BJ (cell line): ENCODE measurements around the gene ACTL7A. TPM values are rescaled to one million over a fixed set of nuclear protein-coding genes. Genes with fewer than 3 reads are reported as not detected.
A peak's percentile ranks its signal among the peaks of the same experiment; 100 is the strongest.

ENCODE experiments used
- CTCF ChIA-PET: fragments of 350-600 bp; formaldehyde crosslinking; extraction: SDS; loops from one replicate; lab custom pipeline; 2021; ENCODE audit warnings: antibody characterized with exemption, inconsistent platforms; lab: Yijun Ruan, JAX
- POLR2A ChIA-PET: fragments of 300-600 bp; sonication (Branson Sonifier 250); formaldehyde crosslinking; extraction: SDS; loops from one replicate; lab custom pipeline; 2021; ENCODE audit warnings: antibody characterized with exemption; lab: Charles Lee
- DNase-seq: peaks from one replicate; pipeline ENCODE4 v3.0.0-alpha.2; 2011; ENCODE audit warnings: low read depth
- H3K27me3 ChIP-seq: 2 replicates; pipeline ENCODE4 v1.6.0; 2011; ENCODE audit warnings: low read length; ENCODE audit not compliant: control insufficient read depth, insufficient read depth
- H3K36me3 ChIP-seq: 2 replicates; pipeline ENCODE4 v1.5.1; 2011; ENCODE audit warnings: low read length; ENCODE audit not compliant: control insufficient read depth, insufficient read depth
- H3K4me3 ChIP-seq: 2 replicates; pipeline ENCODE4 v1.5.1; 2011; ENCODE audit warnings: low read depth, mild to moderate bottlenecking, control low read depth, low read length
- polyA plus RNA-seq: library from polyadenylated mRNA; depleted of rRNA; stranded (reverse); fragments of >200 nt; gene quantifications from 2 replicates; pipeline ENCODE4 v1.2.3, GENCODE V29; 2011
- TF ChIP-seq, protein P1 (sequence below): IDR thresholded peaks from 2 replicates; pipeline ENCODE4 v1.5.1; 2011; ENCODE audit warnings: low read depth, mild to moderate bottlenecking, control low read depth, inconsistent platforms, low read length, moderate library complexity; ENCODE audit not compliant: insufficient read depth

ACTL7A gene
- polyA plus RNA-seq, 1 experiment = not detected

DNA sequence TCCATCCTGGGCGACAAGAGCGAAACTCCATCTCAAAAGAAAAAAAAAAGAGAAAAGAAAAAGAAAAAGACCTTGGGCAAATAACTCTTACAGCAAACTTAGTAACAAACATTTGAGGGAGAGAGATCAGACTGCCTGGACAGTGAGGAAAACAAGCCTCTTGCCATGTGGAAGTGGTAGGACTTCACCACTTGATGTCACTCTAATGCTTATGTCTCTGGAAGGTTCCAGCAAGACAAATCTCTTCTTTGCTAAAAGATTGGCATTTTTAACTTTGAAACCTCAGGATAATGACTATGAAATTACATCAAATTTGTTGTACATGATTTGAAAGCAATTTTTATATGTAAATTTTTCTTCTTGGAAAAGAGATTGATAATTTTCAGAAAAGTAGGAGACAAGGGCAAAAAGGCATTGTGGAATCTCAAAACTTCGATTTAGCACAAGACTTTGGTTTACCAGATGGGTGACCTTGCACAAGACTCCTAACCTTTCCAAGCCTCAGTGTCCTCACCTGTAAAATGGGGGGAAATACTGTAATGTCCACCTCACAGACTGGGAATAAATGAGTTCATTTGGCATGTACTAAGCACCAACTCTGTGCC is 11.7 kb upstream of the ACTL7A start:
- Histone ChIP-seq H3K27me3 (0 out of 2 replicates have a peak, but pooled peaks cover 1% of the 10 kb centered on the region), H3K4me3 (no peak overlapping the region), H3K36me3 (no peaks in the 10 kb centered on the region)
- ChIA-PET POLR2A (no interaction called here), CTCF (interaction anchor here (0.7 kb wide), 1 partner anchor 498 kb away, joined by 4 read pairs; no protein-coding TSS in a partner anchor)
- DNase-seq = no peak
- TF ChIP-seq, protein P1, sequence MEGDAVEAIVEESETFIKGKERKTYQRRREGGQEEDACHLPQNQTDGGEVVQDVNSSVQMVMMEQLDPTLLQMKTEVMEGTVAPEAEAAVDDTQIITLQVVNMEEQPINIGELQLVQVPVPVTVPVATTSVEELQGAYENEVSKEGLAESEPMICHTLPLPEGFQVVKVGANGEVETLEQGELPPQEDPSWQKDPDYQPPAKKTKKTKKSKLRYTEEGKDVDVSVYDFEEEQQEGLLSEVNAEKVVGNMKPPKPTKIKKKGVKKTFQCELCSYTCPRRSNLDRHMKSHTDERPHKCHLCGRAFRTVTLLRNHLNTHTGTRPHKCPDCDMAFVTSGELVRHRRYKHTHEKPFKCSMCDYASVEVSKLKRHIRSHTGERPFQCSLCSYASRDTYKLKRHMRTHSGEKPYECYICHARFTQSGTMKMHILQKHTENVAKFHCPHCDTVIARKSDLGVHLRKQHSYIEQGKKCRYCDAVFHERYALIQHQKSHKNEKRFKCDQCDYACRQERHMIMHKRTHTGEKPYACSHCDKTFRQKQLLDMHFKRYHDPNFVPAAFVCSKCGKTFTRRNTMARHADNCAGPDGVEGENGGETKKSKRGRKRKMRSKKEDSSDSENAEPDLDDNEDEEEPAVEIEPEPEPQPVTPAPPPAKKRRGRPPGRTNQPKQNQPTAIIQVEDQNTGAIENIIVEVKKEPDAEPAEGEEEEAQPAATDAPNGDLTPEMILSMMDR = peak; percentile 36

DNA sequence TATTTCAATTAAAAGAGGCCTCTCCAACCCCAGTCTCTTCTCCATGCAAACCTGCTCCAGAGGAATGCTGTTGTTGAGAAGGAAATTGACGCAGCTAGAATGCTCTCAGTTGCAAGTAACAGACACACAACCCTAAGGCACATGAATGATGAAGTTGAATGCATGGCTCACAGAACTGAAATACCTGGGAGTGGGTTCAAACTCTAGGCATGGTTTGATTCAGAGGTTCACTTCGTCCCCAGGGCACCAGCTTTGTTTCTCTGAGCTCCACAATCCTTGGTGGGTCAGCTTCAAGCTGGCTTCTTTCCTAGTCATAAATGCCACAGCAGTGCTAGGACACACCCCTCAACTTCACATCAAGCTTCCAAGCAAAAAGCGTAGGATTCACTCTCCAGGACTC is 10.9 kb upstream of the ACTL7A start:
- no peaks in the 10 kb centered on the region for H3K36me3 ChIP-seq
- H3K27me3 ChIP-seq = no peaks in the 10 kb centered on the region
- no peak for DNase-seq
- TF ChIP-seq, protein P1 = no peak
- CTCF ChIA-PET = interaction anchor here (0.7 to 1.0 kb wide), 2 partner anchors 14 to 497 kb away, joined by 3 to 4 read pairs; no protein-coding TSS in a partner anchor
- no peak overlapping the region for H3K4me3 ChIP-seq
- POLR2A ChIA-PET = no interaction called here

DNA sequence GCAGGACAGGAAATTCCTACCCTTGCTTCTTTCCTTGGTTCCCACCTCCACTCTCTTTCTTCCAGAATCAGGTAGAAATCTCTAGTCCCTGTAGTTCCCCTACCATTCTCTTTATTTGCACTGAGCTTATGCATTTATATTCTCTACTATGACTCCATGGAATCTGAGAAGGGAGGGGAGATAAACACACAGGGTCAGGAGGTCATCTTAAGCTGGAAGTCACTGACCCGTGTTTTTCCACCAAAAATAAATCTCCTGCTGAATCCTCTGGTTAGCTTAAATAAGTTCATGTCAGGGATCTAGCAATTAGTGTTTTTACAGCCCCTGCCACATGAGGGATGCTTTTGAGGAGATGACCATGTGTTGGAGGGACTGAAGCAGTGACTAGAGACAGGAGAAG is 10.0 kb upstream of the ACTL7A start:
- Histone ChIP-seq H3K4me3 (no peak overlapping the region), H3K36me3 (no peaks in the 10 kb centered on the region), H3K27me3 (no peaks in the 10 kb centered on the region)
- CTCF ChIA-PET = interaction anchor here (0.7 to 1.0 kb wide), 2 partner anchors 13 to 54 kb away, joined by 3 read pairs; no protein-coding TSS in a partner anchor
- POLR2A ChIA-PET = no interaction called here
- TF ChIP-seq, protein P1 = no peak
- DNase-seq = no peak

DNA sequence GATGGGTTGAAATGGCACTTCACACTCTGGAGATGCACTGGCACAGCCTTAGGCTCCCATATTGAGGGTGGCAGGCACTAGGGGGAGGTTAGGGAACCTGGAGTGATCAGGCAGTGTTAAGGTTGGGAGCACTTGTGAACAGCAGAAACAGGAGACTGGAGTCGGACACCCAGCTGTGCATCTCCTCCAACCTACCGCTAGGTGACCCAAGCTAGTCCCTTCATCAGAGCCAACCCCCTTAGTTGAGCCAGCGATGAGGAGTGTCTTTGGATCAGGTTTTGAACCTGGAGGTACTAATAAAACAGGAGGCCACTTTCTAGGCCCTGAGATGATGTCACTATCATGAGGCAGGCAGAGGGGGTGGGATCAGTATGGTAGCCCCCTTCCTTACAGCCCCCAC is 8.0 kb upstream of the ACTL7A start:
- TF ChIP-seq, protein P1 = no peak
- H3K27me3 ChIP-seq = no peaks in the 10 kb centered on the region
- H3K4me3 ChIP-seq = no peak overlapping the region
- H3K36me3 ChIP-seq = no peaks in the 10 kb centered on the region
- POLR2A ChIA-PET = no interaction called here
- DNase-seq = no peak
- CTCF ChIA-PET = interaction anchor here (0.9 kb wide), 1 partner anchor 10 kb away, joined by 3 read pairs; no protein-coding TSS in a partner anchor

DNA sequence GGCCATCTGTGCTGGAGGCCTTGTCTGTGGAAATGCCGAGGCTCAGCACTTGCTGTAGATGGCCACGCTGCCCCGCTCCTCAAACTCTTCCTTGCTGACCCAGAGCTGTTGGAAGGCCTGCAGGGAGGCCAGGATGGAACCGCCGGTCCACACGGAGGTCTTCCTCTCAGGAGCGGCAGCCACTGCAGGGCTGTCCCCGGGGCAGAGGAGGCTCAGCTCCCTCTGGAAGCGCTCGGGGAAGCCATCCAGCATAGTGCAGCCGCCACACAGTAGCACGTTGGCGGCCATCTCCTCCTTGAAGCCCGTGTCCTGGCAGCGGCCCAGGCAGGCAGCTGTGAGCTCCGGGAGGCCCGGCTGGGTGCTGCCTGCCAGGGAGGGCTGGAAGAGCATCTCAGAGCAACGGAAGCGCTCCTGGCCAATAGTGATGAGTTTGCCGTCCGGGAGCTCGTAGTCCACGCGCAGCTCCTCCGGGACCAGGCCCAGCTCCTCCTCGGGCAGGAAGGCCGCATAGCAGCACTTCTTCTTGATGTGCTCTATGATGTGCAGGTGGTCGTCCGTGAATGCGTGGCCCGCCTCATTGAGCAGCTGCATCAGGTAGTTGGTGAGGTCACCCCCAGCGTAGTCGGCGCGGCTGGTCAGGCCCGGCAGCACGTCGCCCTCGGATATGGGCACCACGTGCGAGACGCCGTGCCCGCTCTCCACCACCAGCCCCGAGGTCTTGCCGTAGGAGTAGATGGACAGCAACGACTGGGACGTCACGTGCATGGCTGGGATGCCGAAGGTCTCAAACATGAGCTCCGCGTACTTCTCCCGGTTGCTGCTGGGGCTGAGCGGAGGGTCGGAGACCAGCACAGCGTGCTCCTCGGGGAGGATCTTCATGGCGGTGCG is 7.2 kb upstream of the ACTL7A start:
- CTCF ChIA-PET = interaction anchor here (0.9 kb wide), 2 partner anchors 9 to 554 kb away, joined by 3 read pairs; no protein-coding TSS in a partner anchor

More for the DNA sequence above, 7.2 kb upstream of the ACTL7A start:
- Histone ChIP-seq H3K36me3 (no peaks in the 10 kb centered on the region), H3K27me3 (no peaks in the 10 kb centered on the region), H3K4me3 (no peak overlapping the region)
- DNase-seq = no peak
- TF ChIP-seq, protein P1 = no peak
- POLR2A ChIA-PET = no interaction called here
